GM10847 (cell line): ENCODE data around the gene BICC1.

Experiments used
- POLR2A ChIP-seq: IDR thresholded peaks from 2 replicates; pipeline ENCODE4 v1.6.1; 2011; ENCODE audit not compliant: insufficient read length; ENCODE audit errors: extremely low read depth

BICC1 gene

GRCh38 chr10:58742141-58742540 is 229.5 kb downstream of the BICC1 start:
- TF ChIP-seq POLR2A, result no peak

GRCh38 chr10:58743466-58744115 is 230.9 kb downstream of the BICC1 start:
- no peak for TF ChIP-seq POLR2A

- TF ChIP-seq POLR2A, result no peak
Measured at GRCh38 chr10:58746474-58747185, 234.0 kb downstream of the BICC1 start.

GRCh38 chr10:58747687-58748086 is 235.0 kb downstream of the BICC1 start:
- TF ChIP-seq POLR2A, result no peak

- TF ChIP-seq POLR2A, result no peak
Measured at GRCh38 chr10:58752665-58753064, 240.0 kb downstream of the BICC1 start.

- TF ChIP-seq POLR2A, result no peak
Measured at GRCh38 chr10:58753425-58753824, 240.8 kb downstream of the BICC1 start.

GRCh38 chr10:58754469-58755339 is 242.0 kb downstream of the BICC1 start:
- no peak for TF ChIP-seq POLR2A

GRCh38 chr10:58755340-58755610 is 242.6 kb downstream of the BICC1 start:
- no peak for TF ChIP-seq POLR2A

GRCh38 chr10:58755677-58756076 is 243.0 kb downstream of the BICC1 start:
- no peak for TF ChIP-seq POLR2A

- no peak for TF ChIP-seq POLR2A
Measured at GRCh38 chr10:58756130-58756719, 243.6 kb downstream of the BICC1 start.

GRCh38 chr10:58757352-58758065 is 244.8 kb downstream of the BICC1 start:
- no peak for TF ChIP-seq POLR2A

GRCh38 chr10:58758321-58758720 is 245.6 kb downstream of the BICC1 start:
- no peak for TF ChIP-seq POLR2A

GRCh38 chr10:58764087-58764747 is 251.5 kb downstream of the BICC1 start:
- no peak for TF ChIP-seq POLR2A

- no peak for TF ChIP-seq POLR2A
Measured at GRCh38 chr10:58765910-58766309, 253.2 kb downstream of the BICC1 start.

GRCh38 chr10:58767652-58768051 is 255.0 kb downstream of the BICC1 start:
- TF ChIP-seq POLR2A, result no peak
